B cell (primary cell): ENCODE measurements around the gene RBM44. TPM values are rescaled to one million over a fixed set of nuclear protein-coding genes. Genes with fewer than 3 reads are reported as not detected.

Experiments used
- ATAC-seq: fragments of 200-7000 bp; cut with Tn5 transposase; one replicate; pipeline ENCODE4 v1.10.0; 2021; ENCODE audit warnings: low read depth, mild to moderate bottlenecking, moderate number of reproducible peaks, moderate library complexity
- CTCF ChIA-PET: fragments of 350-600 bp; sonication (Branson Sonifier 250); formaldehyde crosslinking; loops from one replicate; lab custom pipeline; 2021; ENCODE audit warnings: antibody characterized with exemption, inconsistent platforms; lab: Charles Lee
- POLR2A ChIA-PET: fragments of 350-600 bp; sonication (Branson Sonifier 250); formaldehyde crosslinking; loops from one replicate; lab custom pipeline; 2021; ENCODE audit warnings: antibody characterized with exemption; lab: Charles Lee
- DNase-seq: peaks from one replicate; pipeline ENCODE4 v3.0.0; 2013
- H2AFZ ChIP-seq: 2 replicates; pipeline ENCODE4 v1.6.1; 2012; ENCODE audit warnings: mild to moderate bottlenecking, low read depth, low read length; ENCODE audit not compliant: insufficient read depth, poor library complexity, severe bottlenecking
- H3K27ac ChIP-seq, 2 donors: 1 replicate in 1 of 2; 2 replicates in 1 of 2; pipeline ENCODE4 v1.5.1; 2012 to 2013; ENCODE audit warnings: low read length in 2 of 2, mild to moderate bottlenecking in 2 of 2, moderate library complexity in 1 of 2
- H3K27me3 ChIP-seq, 4 experiments: fragments of 200-600 bp in 1 of 4; sonication (generic) in 1 of 4; replicated peaks in 1 of 4; 1 replicate in 2 of 4; 2 replicates in 2 of 4; pipeline versions ENCODE4 v1.6.1 to v1.7.0; 2013 to 2016; ENCODE audit warnings: low read length in 3 of 4, mild to moderate bottlenecking in 2 of 4, mixed read lengths in 1 of 4, moderate library complexity in 1 of 4; ENCODE audit not compliant: insufficient read depth in 4 of 4, control insufficient read depth in 3 of 4; ENCODE audit errors: control extremely low read depth in 1 of 4
- H3K36me3 ChIP-seq, 2 experiments: replicated peaks in 1 of 2; 1 replicate in 1 of 2; 2 replicates in 1 of 2; pipeline versions ENCODE4 v1.6.1 to v1.7.1; 2013; ENCODE audit warnings: low read length in 1 of 2; ENCODE audit not compliant: insufficient read depth in 2 of 2, control insufficient read depth in 1 of 2; ENCODE audit errors: control extremely low read depth in 1 of 2, extremely low read depth in 1 of 2
- H3K4me1 ChIP-seq, 2 donors: fragments of 200-600 bp in 1 of 2; sonication (generic) in 1 of 2; 1 replicate in 1 of 2; 2 replicates in 1 of 2; pipeline versions ENCODE4 v1.5.1 to v1.6.1; 2013 to 2017; ENCODE audit warnings: low read length in 2 of 2; ENCODE audit not compliant: control insufficient read depth in 2 of 2, insufficient read depth in 2 of 2
- H3K4me2 ChIP-seq: replicated peaks from 2 replicates; pipeline ENCODE3; 2012; ENCODE audit warnings: mild to moderate bottlenecking, low read depth, low read length; ENCODE audit not compliant: poor library complexity, severe bottlenecking
- H3K4me3 ChIP-seq, 5 experiments: fragments of 200-600 bp in 1 of 5; sonication (generic) in 1 of 5; 1 replicate in 3 of 5; 2 replicates in 2 of 5; pipeline versions ENCODE4 v1.5.1 to v1.7.0; 2011 to 2016; ENCODE audit warnings: low read length in 4 of 5, mild to moderate bottlenecking in 4 of 5, low read depth in 2 of 5, control low read depth in 1 of 5, moderate library complexity in 1 of 5; ENCODE audit not compliant: insufficient read depth in 1 of 5; ENCODE audit errors: control extremely low read depth in 1 of 5, extremely low read depth in 1 of 5
- H3K79me2 ChIP-seq: fragments of 200-600 bp; sonication (generic); one replicate; pipeline ENCODE4 v1.6.0; 2016; ENCODE audit warnings: low read length; ENCODE audit not compliant: control insufficient read depth, insufficient read depth
- H3K9ac ChIP-seq: fragments of 200-600 bp; sonication (generic); 2 replicates; pipeline ENCODE4 v1.6.1; 2017; ENCODE audit warnings: mild to moderate bottlenecking, low read length, moderate library complexity
- H3K9me3 ChIP-seq, 3 donors: one replicate each; pipeline versions ENCODE4 v1.6.1 to v1.7.1; 2013; ENCODE audit warnings: low read length in 2 of 3; ENCODE audit not compliant: control insufficient read depth in 2 of 3, insufficient read depth in 1 of 3; ENCODE audit errors: control extremely low read depth in 1 of 3
- H4K20me1 ChIP-seq: 2 replicates; pipeline ENCODE4 v1.6.0; 2012; ENCODE audit warnings: mild to moderate bottlenecking, low read length; ENCODE audit not compliant: insufficient read depth, control insufficient read depth, poor library complexity, severe bottlenecking
- H3K27ac Mint-ChIP-seq: one replicate; pipeline ENCODE4 v1.8.0; 2021; ENCODE audit warnings: mixed read lengths
- H3K27me3 Mint-ChIP-seq: one replicate; pipeline ENCODE4 v1.8.0; 2021; ENCODE audit warnings: mixed read lengths
- H3K4me1 Mint-ChIP-seq: one replicate; pipeline ENCODE4 v1.8.0; 2021; ENCODE audit warnings: mixed read lengths
- H3K4me3 Mint-ChIP-seq: one replicate; pipeline ENCODE4 v1.8.0; 2021; ENCODE audit warnings: mixed read lengths
- H3K9me3 Mint-ChIP-seq: one replicate; pipeline ENCODE4 v1.8.0; 2022; ENCODE audit warnings: mixed read lengths; ENCODE audit not compliant: insufficient read depth
- EZH2 ChIP-seq: IDR thresholded peaks from 2 replicates; pipeline ENCODE4 v1.6.1; 2012; ENCODE audit warnings: borderline replicate concordance, low read depth, mild to moderate bottlenecking, moderate library complexity, low read length; ENCODE audit not compliant: insufficient read depth, poor library complexity, severe bottlenecking
- WGBS: methylation state at CpG from one replicate; pipeline ENCODE4 v1.1.5; 2013; ENCODE audit warnings: missing lambda C conversion rate; ENCODE audit not compliant: insufficient coverage; 5-methylcytosine and 5-hydroxymethylcytosine counted together
- intact Hi-C: fragments of 100-400 bp; cut with micrococcal nuclease; formaldehyde crosslinking; loops from one replicate; pipeline ENCODE4 v1.10.0; 2022
- polyA minus RNA-seq: library from RNA; depleted of rRNA, polyadenylated mRNA; stranded (reverse); fragments of >200 nt; gene quantifications from 2 replicates; pipeline ENCODE4 v1.2.3, GENCODE V29; 2012
- polyA plus RNA-seq: library from polyadenylated mRNA; depleted of rRNA; stranded (reverse); fragments of >200 nt; gene quantifications from 2 replicates; pipeline ENCODE4 v1.2.3, GENCODE V29; 2012
- total RNA-seq, 2 donors: library from RNA; stranded (reverse); fragments of 120-200 nt in 1 of 2; gene quantifications; 1 replicate in 1 of 2; 2 replicates in 1 of 2; pipeline versions ENCODE4 v1.2.3 to v1.2.4, GENCODE V29; 2013 to 2022
- TF ChIP-seq, protein P1 (sequence below): fragments of 200-600 bp; IDR thresholded peaks from one replicate; pipeline ENCODE4 v1.8.0; 2022; ENCODE audit warnings: antibody characterized with exemption, mild to moderate bottlenecking

Gene RBM44, protein sequence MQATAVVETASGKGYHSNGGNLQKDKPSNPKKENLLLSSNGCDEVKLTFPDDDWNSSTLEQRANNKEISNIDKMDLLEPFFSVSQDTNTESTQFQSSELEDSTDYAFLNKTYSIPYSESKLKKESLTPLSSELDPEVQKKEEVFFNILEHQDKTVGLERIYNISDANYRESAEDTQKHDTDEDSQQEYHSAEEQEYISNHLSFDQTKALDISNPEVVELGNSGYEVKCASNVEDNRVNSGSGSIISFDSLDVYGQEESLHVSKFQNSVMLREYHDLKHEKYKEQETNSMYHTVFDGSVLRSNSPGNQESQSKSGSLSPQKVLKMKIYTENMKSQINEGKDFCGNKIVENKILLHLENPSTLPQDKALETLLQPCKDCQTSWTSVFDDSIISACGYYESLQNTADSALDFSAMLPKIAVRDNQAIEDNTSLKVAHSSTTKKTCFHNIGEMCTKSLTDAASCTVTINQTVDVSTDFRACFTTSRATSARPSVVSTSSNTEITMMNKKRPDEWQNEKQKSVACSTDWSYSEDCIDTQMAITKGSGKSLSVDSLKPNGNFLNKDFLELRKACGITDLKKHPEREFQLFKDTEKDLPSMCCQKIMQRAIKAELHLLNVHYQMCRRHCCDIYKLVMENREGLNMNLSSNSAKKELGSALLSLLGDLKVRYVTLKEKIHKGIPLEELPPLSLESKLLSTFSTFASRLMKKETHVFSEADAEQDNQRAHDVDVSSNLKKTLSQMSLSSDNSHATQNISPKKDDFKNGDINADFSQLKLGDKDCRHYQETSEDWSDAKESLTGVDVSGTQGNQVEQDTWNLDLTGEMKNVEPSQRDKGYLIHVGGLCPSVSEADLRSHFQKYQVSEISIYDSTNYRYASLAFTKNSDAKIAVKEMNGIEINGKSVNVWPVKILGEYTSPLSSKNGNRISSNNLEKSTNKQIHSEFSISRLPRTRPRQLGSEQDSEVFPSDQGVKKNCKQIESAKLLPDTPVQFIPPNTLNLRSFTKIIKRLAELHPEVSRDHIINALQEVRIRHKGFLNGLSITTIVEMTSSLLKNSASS
- total RNA-seq (1.2 and 1.3 TPM in 2 replicates), polyA plus RNA-seq (0.39 and 0.76 TPM in 2 replicates), polyA minus RNA-seq (0.26 and 0.78 TPM in 2 replicates)
- total RNA-seq (2013), result 0.89 TPM

DNA sequence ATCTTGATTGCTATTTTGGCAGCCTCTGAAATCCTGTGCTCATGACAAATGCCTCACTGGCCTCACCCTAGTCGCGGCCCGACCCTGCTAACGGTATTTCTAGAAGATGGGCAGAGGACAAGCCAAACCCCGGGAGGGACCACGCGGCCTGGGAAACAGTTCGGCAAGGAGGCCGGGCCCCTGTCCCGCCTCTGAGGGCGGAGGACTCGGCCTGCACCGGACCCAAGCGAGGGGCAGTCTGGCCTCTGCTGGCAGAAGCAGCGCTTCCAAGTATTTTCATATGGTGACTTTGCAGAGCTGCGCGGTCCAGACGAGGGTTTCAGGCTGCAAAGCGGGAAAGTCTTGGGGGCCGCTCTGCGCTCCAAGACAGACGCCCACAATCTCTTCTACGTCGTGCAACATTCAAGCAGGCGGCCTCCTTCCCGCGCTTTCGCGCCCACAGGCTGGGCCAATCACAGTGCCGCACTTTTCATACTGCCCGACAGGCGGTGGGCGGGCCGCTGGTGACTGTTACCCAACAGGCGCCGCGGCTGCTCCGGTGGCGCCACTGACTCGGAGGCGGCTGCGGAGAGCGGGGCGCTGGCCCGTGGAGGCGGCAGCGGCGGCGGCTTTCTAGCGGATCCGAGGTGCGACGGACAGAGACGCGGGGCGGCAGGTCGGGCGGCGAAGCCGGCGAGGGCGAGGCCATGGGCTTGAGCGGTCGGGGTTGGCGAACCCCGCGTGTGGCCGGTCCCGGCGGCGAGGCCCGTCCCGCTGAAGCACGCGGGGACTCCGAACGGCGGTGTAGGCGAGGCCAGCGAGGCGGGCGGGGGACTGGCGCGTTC, at the start of gene RBM44:
TSS of gene RBM44 (plus strand) at position 544 of the 824 bp plus-strand sequence. CDS start 14,831 bp downstream, outside the sequence.
- no peaks in the 10 kb centered on the region for H3K79me2 ChIP-seq
- no peak for ATAC-seq
- POLR2A ChIA-PET, result no interaction called here
- no peaks in the 10 kb centered on the region for H3K27me3 ChIP-seq
- no peaks in the 10 kb centered on the region for H3K36me3 ChIP-seq
- no peak within 1 kb of the TSS for H3K4me2 ChIP-seq
- no peak within 1 kb of the TSS for H3K9ac ChIP-seq
- Mint-ChIP-seq H3K4me3 (no peak within 1 kb of the TSS), H3K9me3 (peaks cover 4% of the 10 kb centered on the region), H3K27me3 (no peaks in the 10 kb centered on the region), H3K27ac (no peak within 1 kb of the TSS), H3K4me1 (peaks cover 2% of the 10 kb centered on the region)
- no peaks in the 10 kb centered on the region for H4K20me1 ChIP-seq
- H3K27ac ChIP-seq, result no peak within 1 kb of the TSS
- H3K4me3 ChIP-seq, result no peak within 1 kb of the TSS
- TF ChIP-seq EZH2, result no peak
- TF ChIP-seq, protein P1, sequence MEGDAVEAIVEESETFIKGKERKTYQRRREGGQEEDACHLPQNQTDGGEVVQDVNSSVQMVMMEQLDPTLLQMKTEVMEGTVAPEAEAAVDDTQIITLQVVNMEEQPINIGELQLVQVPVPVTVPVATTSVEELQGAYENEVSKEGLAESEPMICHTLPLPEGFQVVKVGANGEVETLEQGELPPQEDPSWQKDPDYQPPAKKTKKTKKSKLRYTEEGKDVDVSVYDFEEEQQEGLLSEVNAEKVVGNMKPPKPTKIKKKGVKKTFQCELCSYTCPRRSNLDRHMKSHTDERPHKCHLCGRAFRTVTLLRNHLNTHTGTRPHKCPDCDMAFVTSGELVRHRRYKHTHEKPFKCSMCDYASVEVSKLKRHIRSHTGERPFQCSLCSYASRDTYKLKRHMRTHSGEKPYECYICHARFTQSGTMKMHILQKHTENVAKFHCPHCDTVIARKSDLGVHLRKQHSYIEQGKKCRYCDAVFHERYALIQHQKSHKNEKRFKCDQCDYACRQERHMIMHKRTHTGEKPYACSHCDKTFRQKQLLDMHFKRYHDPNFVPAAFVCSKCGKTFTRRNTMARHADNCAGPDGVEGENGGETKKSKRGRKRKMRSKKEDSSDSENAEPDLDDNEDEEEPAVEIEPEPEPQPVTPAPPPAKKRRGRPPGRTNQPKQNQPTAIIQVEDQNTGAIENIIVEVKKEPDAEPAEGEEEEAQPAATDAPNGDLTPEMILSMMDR, result no peak
- WGBS, result 94% methylated on average over 84 of the region's 84 CpGs
- CTCF ChIA-PET, result no interaction called here
- intact Hi-C loops, result no loop called here
- H3K9me3 ChIP-seq, result peaks cover 0 to 17% (median 1%) of the 10 kb centered on the region in 3 donors
- no peak for DNase-seq
- H3K4me1 ChIP-seq, result no peaks in the 10 kb centered on the region
- no peak within 1 kb of the TSS for H2AFZ ChIP-seq
